Mesendoderm (in vitro differentiated cells): ENCODE measurements around the gene CTAGE15.
"Not testable (repeated sequence)": the region's sequence is repeated elsewhere in the genome, so short reads cannot be mapped to it uniquely, and the experiment has no call there.

Experiments
- DNase-seq: peaks from one replicate; pipeline ENCODE4 v3.0.0; 2013
- H2AK5ac ChIP-seq: 2 replicates; pipeline ENCODE4 v1.6.1; 2013; ENCODE audit warnings: low read length, inconsistent platforms
- H2BK120ac ChIP-seq: 2 replicates; pipeline ENCODE4 v1.6.1; 2013; ENCODE audit warnings: low read depth, mild to moderate bottlenecking, low read length, moderate library complexity, mixed read lengths
- H2BK15ac ChIP-seq: replicated peaks from 2 replicates; pipeline ENCODE4 v1.6.1; 2013; ENCODE audit warnings: low read depth, mild to moderate bottlenecking, moderate library complexity
- H2BK5ac ChIP-seq: 2 replicates; pipeline ENCODE4 v1.6.1; 2013; ENCODE audit warnings: low read length, inconsistent platforms
- H3K18ac ChIP-seq: 2 replicates; pipeline ENCODE4 v1.6.1; 2013; ENCODE audit warnings: mild to moderate bottlenecking, low read length, mixed read lengths
- H3K23ac ChIP-seq: one replicate; pipeline ENCODE4 v1.6.1; 2013; ENCODE audit warnings: low read length
- H3K27ac ChIP-seq: 2 replicates; pipeline ENCODE4 v1.5.1; 2013; ENCODE audit warnings: low read depth, mild to moderate bottlenecking, inconsistent platforms, low read length, moderate library complexity
- H3K27me3 ChIP-seq: 2 replicates; pipeline ENCODE4 v1.6.1; 2013; ENCODE audit warnings: low read length, control low read depth, mild to moderate bottlenecking, inconsistent platforms; ENCODE audit not compliant: insufficient read depth, poor library complexity
- H3K36me3 ChIP-seq: 2 replicates; pipeline ENCODE4 v1.6.1; 2013; ENCODE audit warnings: low read length, inconsistent platforms; ENCODE audit not compliant: control insufficient read depth, insufficient read depth
- H3K4ac ChIP-seq: one replicate; pipeline ENCODE4 v1.6.1; 2013; ENCODE audit warnings: low read depth, mild to moderate bottlenecking, low read length, moderate library complexity
- H3K4me1 ChIP-seq: 2 replicates; pipeline ENCODE4 v1.6.1; 2013; ENCODE audit warnings: low read depth, low read length, inconsistent platforms; ENCODE audit not compliant: control insufficient read depth
- H3K4me2 ChIP-seq: 2 replicates; pipeline ENCODE4 v1.6.1; 2013; ENCODE audit warnings: low read length
- H3K4me3 ChIP-seq: 2 replicates; pipeline ENCODE4 v1.5.1; 2013; ENCODE audit warnings: mild to moderate bottlenecking, low read length
- H3K56ac ChIP-seq: one replicate; pipeline ENCODE4 v1.6.1; 2013; ENCODE audit warnings: low read length
- H3K79me1 ChIP-seq: 2 replicates; pipeline ENCODE4 v1.6.1; 2013; ENCODE audit warnings: low read length, inconsistent platforms
- H3K79me2 ChIP-seq: 2 replicates; pipeline ENCODE4 v1.6.1; 2013; ENCODE audit warnings: mild to moderate bottlenecking, low read length; ENCODE audit not compliant: control insufficient read depth, insufficient read depth
- H3K9ac ChIP-seq: 2 replicates; pipeline ENCODE4 v1.6.1; 2013; ENCODE audit warnings: low read length, inconsistent platforms
- H4K5ac ChIP-seq: one replicate; pipeline ENCODE4 v1.6.1; 2013; ENCODE audit warnings: low read length
- H4K8ac ChIP-seq: one replicate; pipeline ENCODE4 v1.6.1; 2013; ENCODE audit warnings: low read depth, mild to moderate bottlenecking, control low read depth, low read length, moderate library complexity
- WGBS: extraction: QIAGEN DNeasy Blood & Tissue Kit; methylation state at CpG from one replicate; pipeline ENCODE4 v1.1.7; 2013; ENCODE audit warnings: low lambda C conversion rate, missing lambda C conversion rate; ENCODE audit not compliant: insufficient coverage; ENCODE audit errors: extremely low coverage; 5-methylcytosine and 5-hydroxymethylcytosine counted together

Gene CTAGE15

DNA sequence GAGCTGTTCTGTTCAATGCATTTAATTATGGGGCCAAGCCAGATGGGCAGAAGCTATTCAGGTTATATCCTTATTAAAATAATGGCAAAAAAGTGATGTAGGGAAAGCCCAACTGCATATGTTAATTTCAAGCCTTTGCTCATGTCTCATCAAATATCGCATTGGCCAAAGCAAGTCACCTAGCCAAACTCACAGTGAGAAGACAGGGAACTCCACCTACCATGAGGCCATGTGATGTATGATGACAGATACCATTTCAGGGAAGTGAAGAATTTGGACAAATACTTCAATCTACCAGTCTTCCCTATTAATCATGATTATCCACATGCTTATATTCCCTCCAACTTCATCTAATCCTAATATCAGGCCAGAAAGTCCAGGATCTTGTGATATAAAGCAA lies 35.2 kb upstream of the CTAGE15 start:
- not testable (repeated sequence) for H3K4me1 ChIP-seq, H3K79me1 ChIP-seq, H2BK120ac ChIP-seq, H3K4me3 ChIP-seq, DNase-seq, H2AK5ac ChIP-seq, H2BK5ac ChIP-seq, H3K36me3 ChIP-seq, H3K18ac ChIP-seq, H2BK15ac ChIP-seq, H3K9ac ChIP-seq, H3K79me2 ChIP-seq, H3K23ac ChIP-seq, H4K5ac ChIP-seq, H3K4ac ChIP-seq, H3K27me3 ChIP-seq, H4K8ac ChIP-seq, H3K56ac ChIP-seq, H3K4me2 ChIP-seq, H3K27ac ChIP-seq
- WGBS, result no CpG with 5 or more reads among the region's 1 CpG

DNA sequence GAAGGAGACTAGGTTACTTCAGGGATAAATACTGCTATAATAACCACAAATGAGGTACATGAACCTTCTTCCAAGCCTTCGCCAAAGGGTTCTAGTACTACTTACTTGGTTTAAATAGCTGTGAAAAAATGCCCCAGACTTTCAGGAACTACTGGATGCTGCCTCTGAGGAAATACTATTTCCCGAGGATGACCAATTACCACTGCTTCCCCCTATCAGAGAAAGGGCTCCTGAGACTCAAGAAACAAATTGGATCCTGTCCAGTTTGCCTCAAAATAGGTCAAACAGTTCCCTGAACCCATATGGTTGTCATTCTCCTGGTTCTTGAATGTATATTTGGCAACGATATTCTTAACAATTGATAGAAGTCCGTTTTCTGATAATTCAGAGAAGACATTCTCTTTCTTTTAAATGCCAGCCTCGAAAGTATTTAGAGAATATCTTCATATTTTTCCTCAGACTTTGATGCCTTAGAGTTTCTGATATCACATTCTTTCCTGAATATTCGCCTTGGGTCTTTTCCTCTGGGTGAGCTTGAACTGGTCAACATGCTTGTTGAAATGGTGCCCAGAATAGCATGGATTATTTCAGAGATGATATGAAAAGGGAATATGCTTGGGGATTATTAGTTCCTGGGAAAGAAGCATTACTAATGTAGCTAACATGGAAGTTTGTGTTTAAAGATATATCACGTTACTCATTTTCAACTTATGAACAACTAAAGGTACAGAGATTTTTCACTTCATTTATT lies 28.1 kb upstream of the CTAGE15 start:
- WGBS, result no CpG with 5 or more reads among the region's 7 CpGs
- not testable (repeated sequence) for H4K8ac ChIP-seq, H3K9ac ChIP-seq, H2BK5ac ChIP-seq, H3K56ac ChIP-seq, H3K23ac ChIP-seq, H2BK120ac ChIP-seq, H3K4me2 ChIP-seq, DNase-seq, H3K27me3 ChIP-seq, H3K79me2 ChIP-seq, H3K36me3 ChIP-seq, H3K4ac ChIP-seq, H3K4me1 ChIP-seq, H4K5ac ChIP-seq, H2BK15ac ChIP-seq, H3K27ac ChIP-seq, H3K18ac ChIP-seq, H2AK5ac ChIP-seq, H3K4me3 ChIP-seq, H3K79me1 ChIP-seq

DNA sequence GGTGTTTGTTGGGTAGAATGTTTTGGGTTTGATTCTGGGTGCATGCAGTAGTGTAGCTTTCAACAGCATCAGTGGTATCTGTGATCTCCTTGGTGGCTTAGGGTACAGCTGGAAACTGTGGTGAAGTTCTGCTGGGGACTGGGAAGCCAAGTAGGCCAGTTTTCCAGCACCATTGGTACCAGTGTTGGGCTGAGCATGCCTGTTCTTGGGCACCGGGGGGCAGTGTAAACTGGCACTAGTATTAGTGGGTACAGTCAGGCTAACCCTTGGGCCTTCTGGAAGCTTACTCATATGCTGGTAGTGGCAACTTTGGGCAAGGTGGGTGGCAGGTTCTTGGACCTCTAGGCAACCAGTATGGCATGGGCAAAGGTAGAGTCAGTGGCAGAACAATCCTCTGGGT lies 15.6 kb upstream of the CTAGE15 start:
- H3K27ac ChIP-seq, H3K4me1 ChIP-seq, H2AK5ac ChIP-seq, H3K79me2 ChIP-seq, H3K23ac ChIP-seq, H3K36me3 ChIP-seq, H3K4ac ChIP-seq, H2BK15ac ChIP-seq, H3K79me1 ChIP-seq, H3K4me3 ChIP-seq, H3K27me3 ChIP-seq, H3K56ac ChIP-seq, H3K9ac ChIP-seq, H2BK120ac ChIP-seq, H3K18ac ChIP-seq, DNase-seq, H4K5ac ChIP-seq, H2BK5ac ChIP-seq, H3K4me2 ChIP-seq, H4K8ac ChIP-seq: not testable (repeated sequence)
- WGBS, result no CpG with 5 or more reads among the region's 1 CpG

DNA sequence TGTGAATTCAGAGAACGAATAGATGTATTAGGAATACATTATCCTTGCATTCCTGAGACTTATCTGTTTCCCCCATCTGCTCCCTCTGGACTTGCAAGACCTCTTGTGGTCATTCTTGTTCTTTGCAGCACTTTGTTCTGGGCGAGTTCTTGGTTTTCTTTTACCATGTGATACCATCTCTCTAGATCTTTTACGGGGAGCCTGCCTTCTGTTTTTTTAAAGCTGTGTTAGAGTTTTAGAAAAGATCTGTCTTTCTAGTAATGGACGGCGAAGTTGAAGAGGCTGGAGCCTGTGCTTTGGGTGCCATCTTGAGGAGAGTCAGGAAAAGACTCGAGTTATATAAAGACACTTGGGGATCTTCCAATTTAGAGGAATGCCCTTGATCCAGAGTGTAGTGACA lies 8.3 kb upstream of the CTAGE15 start:
- not testable (repeated sequence) for H3K79me1 ChIP-seq, H3K4me3 ChIP-seq, H3K4me1 ChIP-seq, H3K27me3 ChIP-seq, H2BK5ac ChIP-seq, H3K4ac ChIP-seq, DNase-seq, H3K23ac ChIP-seq, H3K9ac ChIP-seq, H2BK120ac ChIP-seq, H3K79me2 ChIP-seq, H4K5ac ChIP-seq, H2AK5ac ChIP-seq, H3K36me3 ChIP-seq, H4K8ac ChIP-seq, H3K56ac ChIP-seq, H2BK15ac ChIP-seq, H3K27ac ChIP-seq, H3K18ac ChIP-seq, H3K4me2 ChIP-seq
- no CpG with 5 or more reads among the region's 6 CpGs for WGBS

DNA sequence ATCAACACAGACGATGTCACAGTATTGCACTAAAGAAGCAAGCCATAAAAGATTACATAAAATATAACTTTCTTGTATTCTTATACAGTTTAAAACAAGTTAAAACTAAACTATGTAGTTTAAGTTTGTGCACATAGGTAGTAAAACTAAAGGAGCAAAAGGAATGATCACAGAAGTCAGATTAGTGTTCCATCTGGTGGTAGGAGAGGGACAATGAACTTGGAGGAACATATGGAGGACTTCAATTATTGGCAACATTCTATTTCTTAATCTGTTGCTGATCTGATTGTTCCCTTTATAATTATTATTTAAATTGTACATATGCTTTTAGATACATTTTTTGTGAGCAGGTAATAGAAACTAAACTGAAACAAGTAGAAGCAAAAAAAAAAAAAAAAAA lies 5.6 kb upstream of the CTAGE15 start:
- not testable (repeated sequence) for H3K36me3 ChIP-seq, H3K56ac ChIP-seq, H4K8ac ChIP-seq, H2BK15ac ChIP-seq, H2BK5ac ChIP-seq, H4K5ac ChIP-seq, H3K27me3 ChIP-seq, H3K23ac ChIP-seq, H2BK120ac ChIP-seq, H3K4me3 ChIP-seq, DNase-seq, H3K79me1 ChIP-seq, H3K4me2 ChIP-seq, H3K18ac ChIP-seq, H3K79me2 ChIP-seq, H3K4ac ChIP-seq, H2AK5ac ChIP-seq, H3K27ac ChIP-seq, H3K4me1 ChIP-seq, H3K9ac ChIP-seq
- no CpG with 5 or more reads among the region's 1 CpG for WGBS

DNA sequence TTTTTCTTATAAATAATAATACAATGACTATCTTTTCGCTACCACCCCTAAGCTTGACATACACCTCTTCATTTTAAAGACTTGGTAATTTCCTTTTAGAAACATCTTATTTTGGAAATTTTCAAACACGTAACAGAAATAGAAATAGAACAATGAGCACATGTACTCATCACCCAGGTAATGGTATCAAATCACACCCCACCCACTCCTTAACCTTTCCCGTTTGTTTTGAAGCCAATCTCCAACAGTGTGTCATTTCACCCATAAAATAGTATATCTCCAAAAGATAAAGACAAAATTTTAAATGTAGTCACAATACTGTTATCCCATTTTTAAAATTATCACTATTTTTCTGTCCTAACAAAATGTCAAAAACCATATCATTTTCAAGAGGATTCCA lies 16.6 kb downstream of the CTAGE15 start:
- H4K8ac ChIP-seq, H3K36me3 ChIP-seq, H2BK15ac ChIP-seq, DNase-seq, H3K27ac ChIP-seq, H3K4me2 ChIP-seq, H3K79me2 ChIP-seq, H3K4me3 ChIP-seq, H3K9ac ChIP-seq, H3K79me1 ChIP-seq, H3K4me1 ChIP-seq, H3K23ac ChIP-seq, H2BK120ac ChIP-seq, H3K4ac ChIP-seq, H4K5ac ChIP-seq, H2AK5ac ChIP-seq, H3K56ac ChIP-seq, H2BK5ac ChIP-seq, H3K27me3 ChIP-seq, H3K18ac ChIP-seq: not testable (repeated sequence)
- WGBS, result no CpG with 5 or more reads among the region's 3 CpGs
